SK-N-SH treated with all-trans-retinoic acid at 6 μM for 48 hours (cell line): ENCODE data around the gene PRKCE.

Experiments used
- CREB5 ChIP-seq: fragments of 250-450 bp; sonication (Bioruptor Pico); IDR thresholded peaks from 2 replicates; pipeline ENCODE4 v1.5.1; 2020; ENCODE audit warnings: low read depth, mild to moderate bottlenecking, moderate library complexity
- CSDC2 ChIP-seq: fragments of 250-450 bp; sonication (Bioruptor Pico); IDR thresholded peaks from 2 replicates; pipeline ENCODE4 v1.5.0; 2020; ENCODE audit warnings: mild to moderate bottlenecking, moderate library complexity
- GLIS3 ChIP-seq: fragments of 250-450 bp; sonication (Bioruptor Pico); IDR thresholded peaks from 2 replicates; pipeline ENCODE4 v1.5.0; 2020; ENCODE audit warnings: mild to moderate bottlenecking, moderate library complexity
- ISL1 ChIP-seq: fragments of 250-450 bp; sonication (Bioruptor Pico); IDR thresholded peaks from 2 replicates; pipeline ENCODE4 v2.1.2; 2022; ENCODE audit warnings: mild to moderate bottlenecking, moderate library complexity
- PPARA ChIP-seq: fragments of 250-450 bp; sonication (Bioruptor Pico); IDR thresholded peaks from 2 replicates; pipeline ENCODE4 v1.5.0; 2020; ENCODE audit warnings: mild to moderate bottlenecking, borderline replicate concordance
- RARB ChIP-seq: fragments of 250-450 bp; sonication (Bioruptor Pico); IDR thresholded peaks from 2 replicates; pipeline ENCODE4 v1.8.0; 2021; ENCODE audit warnings: mild to moderate bottlenecking, moderate library complexity
- ZFP3 ChIP-seq: fragments of 250-450 bp; sonication (Bioruptor Pico); IDR thresholded peaks from 2 replicates; pipeline ENCODE4 v1.5.0; 2020; ENCODE audit warnings: mild to moderate bottlenecking, moderate library complexity
- ZFP30 ChIP-seq: fragments of 450-650 bp; formaldehyde crosslinking; IDR thresholded peaks from 2 replicates; pipeline ENCODE4 v1.5.0; 2022; ENCODE audit warnings: mild to moderate bottlenecking, moderate library complexity
- ZNF565 ChIP-seq: fragments of 450-650 bp; formaldehyde crosslinking; conservative IDR thresholded peaks from 2 replicates; pipeline ENCODE4 v1.5.0; 2020; ENCODE audit warnings: low read depth, mild to moderate bottlenecking, moderate library complexity
- TF ChIP-seq, protein P1 (sequence below): fragments of 250-450 bp; sonication (Bioruptor Pico); IDR thresholded peaks from 2 replicates; pipeline ENCODE4 v1.5.0; 2020; ENCODE audit warnings: mild to moderate bottlenecking, moderate library complexity

- TF ChIP-seq ZNF565, result no peak
- TF ChIP-seq, protein P1, sequence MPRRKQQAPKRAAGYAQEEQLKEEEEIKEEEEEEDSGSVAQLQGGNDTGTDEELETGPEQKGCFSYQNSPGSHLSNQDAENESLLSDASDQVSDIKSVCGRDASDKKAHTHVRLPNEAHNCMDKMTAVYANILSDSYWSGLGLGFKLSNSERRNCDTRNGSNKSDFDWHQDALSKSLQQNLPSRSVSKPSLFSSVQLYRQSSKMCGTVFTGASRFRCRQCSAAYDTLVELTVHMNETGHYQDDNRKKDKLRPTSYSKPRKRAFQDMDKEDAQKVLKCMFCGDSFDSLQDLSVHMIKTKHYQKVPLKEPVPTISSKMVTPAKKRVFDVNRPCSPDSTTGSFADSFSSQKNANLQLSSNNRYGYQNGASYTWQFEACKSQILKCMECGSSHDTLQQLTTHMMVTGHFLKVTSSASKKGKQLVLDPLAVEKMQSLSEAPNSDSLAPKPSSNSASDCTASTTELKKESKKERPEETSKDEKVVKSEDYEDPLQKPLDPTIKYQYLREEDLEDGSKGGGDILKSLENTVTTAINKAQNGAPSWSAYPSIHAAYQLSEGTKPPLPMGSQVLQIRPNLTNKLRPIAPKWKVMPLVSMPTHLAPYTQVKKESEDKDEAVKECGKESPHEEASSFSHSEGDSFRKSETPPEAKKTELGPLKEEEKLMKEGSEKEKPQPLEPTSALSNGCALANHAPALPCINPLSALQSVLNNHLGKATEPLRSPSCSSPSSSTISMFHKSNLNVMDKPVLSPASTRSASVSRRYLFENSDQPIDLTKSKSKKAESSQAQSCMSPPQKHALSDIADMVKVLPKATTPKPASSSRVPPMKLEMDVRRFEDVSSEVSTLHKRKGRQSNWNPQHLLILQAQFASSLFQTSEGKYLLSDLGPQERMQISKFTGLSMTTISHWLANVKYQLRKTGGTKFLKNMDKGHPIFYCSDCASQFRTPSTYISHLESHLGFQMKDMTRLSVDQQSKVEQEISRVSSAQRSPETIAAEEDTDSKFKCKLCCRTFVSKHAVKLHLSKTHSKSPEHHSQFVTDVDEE (CRISPR knock-in tag), result no peak
- TF ChIP-seq GLIS3 (CRISPR knock-in tag), result no peak
- no peak for TF ChIP-seq CREB5
- no peak for TF ChIP-seq PPARA
- no peak for TF ChIP-seq ZFP30 (CRISPR knock-in tag)
- TF ChIP-seq RARB, result no peak
- TF ChIP-seq CSDC2 (CRISPR knock-in tag), result no peak
- TF ChIP-seq ISL1 (CRISPR knock-in tag), result no peak
- TF ChIP-seq ZFP3 (CRISPR knock-in tag), result no peak
Measured at GRCh38 chr2:45963816-45964215, 312.3 kb downstream of the PRKCE start.
